Neural cell (in vitro differentiated cells): Measurements from ENCODE around the gene ATP9B.

Source experiments
- POLR2AphosphoS5 ChIP-seq: IDR thresholded peaks from 2 replicates; pipeline ENCODE4 v1.6.1; 2012
- TF ChIP-seq, protein P1 (sequence below): fragments of 450-650 bp; IDR thresholded peaks from 2 replicates; pipeline ENCODE4 v1.5.1; 2014; ENCODE audit warnings: antibody characterized with exemption, mild to moderate bottlenecking, moderate library complexity; ENCODE audit not compliant: poor library complexity, severe bottlenecking

GRCh38 chr18:79251021-79251420 lies 181.8 kb downstream of the ATP9B start:
- TF ChIP-seq, protein P1, sequence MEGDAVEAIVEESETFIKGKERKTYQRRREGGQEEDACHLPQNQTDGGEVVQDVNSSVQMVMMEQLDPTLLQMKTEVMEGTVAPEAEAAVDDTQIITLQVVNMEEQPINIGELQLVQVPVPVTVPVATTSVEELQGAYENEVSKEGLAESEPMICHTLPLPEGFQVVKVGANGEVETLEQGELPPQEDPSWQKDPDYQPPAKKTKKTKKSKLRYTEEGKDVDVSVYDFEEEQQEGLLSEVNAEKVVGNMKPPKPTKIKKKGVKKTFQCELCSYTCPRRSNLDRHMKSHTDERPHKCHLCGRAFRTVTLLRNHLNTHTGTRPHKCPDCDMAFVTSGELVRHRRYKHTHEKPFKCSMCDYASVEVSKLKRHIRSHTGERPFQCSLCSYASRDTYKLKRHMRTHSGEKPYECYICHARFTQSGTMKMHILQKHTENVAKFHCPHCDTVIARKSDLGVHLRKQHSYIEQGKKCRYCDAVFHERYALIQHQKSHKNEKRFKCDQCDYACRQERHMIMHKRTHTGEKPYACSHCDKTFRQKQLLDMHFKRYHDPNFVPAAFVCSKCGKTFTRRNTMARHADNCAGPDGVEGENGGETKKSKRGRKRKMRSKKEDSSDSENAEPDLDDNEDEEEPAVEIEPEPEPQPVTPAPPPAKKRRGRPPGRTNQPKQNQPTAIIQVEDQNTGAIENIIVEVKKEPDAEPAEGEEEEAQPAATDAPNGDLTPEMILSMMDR = no peak
- no peak for TF ChIP-seq POLR2AphosphoS5
